ENCODE measurements around the gene FRMPD3.
"Not testable (repeated sequence)": the region's sequence is repeated elsewhere in the genome, so short reads cannot be mapped to it uniquely, and the experiment has no call there.

The FRMPD3 gene

GRCh38 chrX:107448998-107449835 is at the start of gene FRMPD3:
Gene FRMPD3 (plus strand): TSS chrX:107449652. CDS start chrX:107526589, 76,937 bp downstream.
- DNase-seq (ENCODE audit: low spot score): peak; percentile 66

GRCh38 chrX:107420571-107420970 is 28.9 kb upstream of the FRMPD3 start:
- no peak for DNase-seq (ENCODE audit: low spot score)

DNA sequence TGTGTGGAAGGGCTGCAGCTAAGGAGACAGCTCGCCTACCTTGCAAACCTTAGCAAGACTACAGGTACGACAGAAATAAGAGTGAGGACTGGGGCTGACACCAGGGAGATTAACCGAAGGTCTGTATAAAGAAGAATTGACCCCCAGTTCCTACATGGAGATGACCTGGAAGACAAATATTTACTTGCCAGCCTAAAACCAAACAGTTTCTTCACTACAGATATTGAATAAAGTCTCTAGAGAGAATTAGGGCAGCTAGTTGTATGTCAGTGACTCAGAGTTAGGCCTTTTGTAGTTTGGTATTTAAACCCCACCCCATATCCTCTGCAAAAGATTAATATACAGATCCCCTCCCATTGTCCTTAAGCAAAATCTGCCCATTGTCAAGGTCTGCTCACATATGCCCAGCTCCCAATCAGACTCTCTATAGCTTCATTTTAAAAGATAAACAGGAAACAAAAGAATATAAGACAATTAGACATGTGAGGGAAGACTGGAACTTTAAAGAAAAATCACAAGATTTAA is 28.1 kb upstream of the FRMPD3 start:
- no peak for DNase-seq (ENCODE audit: low spot score)

- DNase-seq (ENCODE audit: low spot score): no peak
Observed at GRCh38 chrX:107429090-107429489, 20.4 kb upstream of the FRMPD3 start.

- no peak for DNase-seq (ENCODE audit: low spot score)
Observed at GRCh38 chrX:107440187-107440586, 9.3 kb upstream of the FRMPD3 start.

DNA sequence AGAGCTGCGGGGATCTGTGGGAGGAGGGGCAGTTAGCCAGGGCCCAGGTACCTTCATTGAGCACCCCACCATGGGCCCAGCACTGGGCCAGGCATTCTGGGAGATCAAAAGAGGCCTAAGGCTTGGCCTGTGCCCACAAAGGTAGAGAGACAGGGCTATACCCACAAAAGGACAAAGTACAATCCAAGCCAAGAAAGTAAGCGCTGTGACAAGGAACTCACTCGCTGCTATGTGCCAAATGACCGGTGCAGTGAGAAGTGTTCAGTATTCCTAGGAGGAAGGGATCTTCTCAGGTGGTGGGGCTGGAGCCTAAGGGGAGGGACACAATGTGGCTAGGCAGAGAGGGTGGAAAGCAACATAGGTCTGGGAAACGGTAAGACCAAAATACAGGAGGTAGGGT is 8.8 kb upstream of the FRMPD3 start:
- no peak for DNase-seq (ENCODE audit: low spot score)

- DNase-seq (ENCODE audit: low spot score): no peak
Observed at GRCh38 chrX:107442914-107443527, 6.4 kb upstream of the FRMPD3 start.

DNA sequence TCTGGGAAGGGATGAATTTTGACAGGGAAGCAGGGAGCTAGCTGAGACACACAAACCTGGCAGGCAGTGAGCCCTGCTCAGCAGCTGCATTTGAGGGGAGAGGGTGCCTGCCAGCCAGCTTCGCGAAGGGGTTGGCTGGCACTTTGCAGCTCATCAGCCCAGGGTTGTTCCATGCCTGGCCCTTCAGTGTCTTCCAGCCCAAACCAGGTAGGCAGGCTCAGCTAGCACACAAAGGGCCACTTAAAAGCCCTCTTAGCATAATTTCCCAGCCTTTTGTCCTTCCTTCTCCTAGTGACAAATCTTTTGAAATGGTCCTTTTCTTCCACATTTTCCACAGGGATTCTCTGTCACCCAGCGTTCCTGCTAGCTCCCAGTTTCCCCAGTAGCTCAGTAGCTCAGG is 4.3 kb upstream of the FRMPD3 start:
- DNase-seq (ENCODE audit: low spot score): no peak

GRCh38 chrX:107445631-107446030 is 3.8 kb upstream of the FRMPD3 start:
- no peak for DNase-seq (ENCODE audit: low spot score)

- DNase-seq (ENCODE audit: low spot score): no peak
Observed at GRCh38 chrX:107447642-107448041, 1.8 kb upstream of the FRMPD3 start.

DNA sequence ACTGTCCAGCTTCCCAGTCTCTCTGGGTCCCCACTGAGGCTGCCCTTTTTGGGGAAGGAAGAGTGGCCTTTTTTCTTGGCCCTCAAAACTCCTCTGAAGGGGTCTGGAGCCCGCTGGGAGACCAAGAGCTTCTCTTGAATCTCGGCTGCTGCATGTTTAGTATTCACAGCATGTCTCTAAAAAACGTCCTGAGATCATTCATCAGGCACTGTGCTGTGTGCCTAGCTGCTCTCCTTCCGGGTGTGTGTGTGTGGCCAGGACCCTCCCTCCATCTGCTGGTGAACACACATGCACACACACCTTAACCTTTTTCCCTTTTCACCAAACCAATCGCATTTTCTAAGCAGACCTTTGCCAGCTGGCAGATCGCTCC is 841 bp upstream of the FRMPD3 start:
- DNase-seq (ENCODE audit: low spot score): no peak

DNA sequence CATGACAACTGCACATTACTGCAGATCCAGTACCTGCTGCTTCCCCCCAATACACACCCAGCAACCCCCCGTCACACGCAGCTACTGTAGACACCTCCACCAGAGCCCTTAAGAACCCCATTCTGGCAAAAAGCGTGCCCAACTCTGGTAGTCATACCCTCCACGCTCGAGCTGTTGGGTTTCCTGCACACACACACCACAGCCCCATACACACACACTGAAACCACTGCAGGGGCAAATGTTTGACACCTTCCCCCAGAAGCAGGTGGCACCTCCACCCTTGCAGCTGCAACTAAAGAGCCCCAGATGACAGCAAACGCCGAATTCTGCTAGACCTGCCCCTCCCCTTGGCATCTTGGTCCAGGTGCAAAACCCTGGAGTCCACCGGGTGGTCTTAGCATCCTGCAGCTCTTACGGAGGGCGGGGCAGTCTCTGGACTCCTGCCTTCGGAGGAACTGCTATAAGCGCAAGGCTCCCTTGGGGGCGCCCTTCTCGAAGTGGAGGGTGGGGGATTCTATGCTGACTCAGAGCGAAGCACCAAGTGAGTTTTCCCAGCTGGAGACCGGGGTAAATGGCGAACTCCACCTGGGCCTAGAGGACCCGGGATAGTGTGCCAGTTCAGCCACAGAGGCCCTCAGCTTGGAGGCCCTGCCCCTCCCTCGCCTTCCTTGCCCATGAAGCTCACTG is 1.5 kb downstream of the FRMPD3 start:
- peak; percentile 84 for DNase-seq (ENCODE audit: low spot score)

DNA sequence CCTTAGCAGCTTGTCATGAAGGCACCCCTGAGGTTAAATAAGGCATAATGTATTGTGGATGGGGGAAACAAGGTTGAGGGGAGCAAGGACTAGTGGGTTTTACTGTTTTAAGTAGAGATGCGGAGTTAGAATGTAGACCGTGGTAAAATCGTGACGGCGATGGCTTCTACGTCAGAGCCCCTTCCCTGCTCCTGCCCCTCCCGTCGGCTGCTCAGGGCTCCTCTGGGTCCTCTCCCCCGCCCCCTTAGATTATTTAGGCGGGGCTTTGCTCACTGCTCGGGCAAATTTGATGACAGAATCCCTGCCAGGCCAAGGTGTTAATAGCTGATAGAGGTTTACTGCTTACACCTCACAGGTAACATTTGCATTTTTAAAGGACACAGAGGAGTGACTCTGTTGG is 2.3 kb downstream of the FRMPD3 start:
- no peak for DNase-seq (ENCODE audit: low spot score)

GRCh38 chrX:107452581-107452980 is 3.1 kb downstream of the FRMPD3 start:
- no peak for DNase-seq (ENCODE audit: low spot score)

DNA sequence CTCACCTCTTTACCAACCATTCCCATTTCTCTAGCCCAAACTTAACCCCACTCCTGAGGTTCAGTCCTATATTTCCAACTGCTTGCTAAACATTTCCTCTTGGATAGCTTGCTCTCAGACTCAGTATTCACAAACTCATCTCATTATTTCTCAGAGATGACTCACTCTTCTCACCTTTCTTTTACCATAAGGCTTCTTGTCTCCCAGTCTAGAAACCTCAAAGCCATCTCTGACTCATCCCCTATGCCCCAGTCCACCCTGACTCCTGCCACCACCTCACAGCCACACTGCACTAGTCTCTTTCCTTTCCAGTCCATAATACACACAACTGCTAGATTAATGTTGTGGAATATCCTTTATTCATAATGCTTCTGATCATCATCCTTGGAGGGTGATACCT is 4.8 kb downstream of the FRMPD3 start:
- no peak for DNase-seq (ENCODE audit: low spot score)

DNA sequence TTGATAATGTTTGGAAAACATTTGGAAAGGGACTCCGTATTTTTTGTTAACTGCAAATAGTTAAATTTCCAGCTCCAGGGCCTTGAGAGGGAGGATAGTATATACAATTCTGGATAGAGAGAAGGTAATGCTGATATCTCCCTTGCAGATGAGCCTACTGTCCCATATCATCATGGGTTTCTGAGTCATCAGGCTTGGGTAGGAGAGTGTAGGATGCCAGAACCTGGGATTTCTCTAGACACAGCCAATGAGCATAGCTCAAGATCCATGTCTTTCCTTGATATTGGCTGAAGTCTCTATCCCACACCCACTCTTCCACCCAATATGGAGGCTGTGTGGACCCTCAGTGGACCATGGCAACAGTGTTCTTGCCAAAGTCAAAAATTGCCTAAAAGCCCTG is 7.8 kb downstream of the FRMPD3 start:
- no peak for DNase-seq (ENCODE audit: low spot score)

DNA sequence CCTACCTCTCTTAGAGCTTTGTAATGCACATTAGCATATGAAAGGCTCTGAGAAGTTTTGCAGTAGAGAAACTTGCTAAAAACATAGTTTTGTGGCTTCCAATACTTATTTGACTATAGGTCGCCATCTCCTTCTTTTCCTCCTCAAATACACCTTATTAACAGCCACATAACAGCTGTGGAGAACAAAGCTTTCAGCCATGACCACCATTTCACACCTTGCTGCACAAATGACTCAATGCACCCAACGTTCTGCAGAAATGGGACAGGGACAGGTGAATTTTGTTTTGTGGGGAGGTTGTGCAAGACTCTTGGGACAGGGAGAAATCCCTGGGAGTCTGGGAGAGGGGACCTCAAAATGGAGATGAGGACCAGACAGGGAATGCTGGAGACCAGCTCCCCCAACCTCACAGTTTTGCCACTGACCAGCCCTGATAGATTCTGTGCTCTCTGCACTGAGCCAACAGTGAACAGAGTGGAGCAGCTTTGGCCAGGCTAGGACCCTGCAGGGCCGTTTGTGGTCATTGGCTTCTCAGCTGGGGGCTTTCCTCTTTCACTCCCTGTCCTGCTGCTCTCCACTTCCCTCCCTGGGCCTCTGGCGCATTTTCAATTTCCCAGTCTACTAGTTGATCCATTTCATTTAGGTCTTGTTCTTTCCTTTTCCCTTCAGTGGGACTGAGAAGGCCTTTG is 16.6 kb downstream of the FRMPD3 start:
- DNase-seq (ENCODE audit: low spot score): no peak

DNA sequence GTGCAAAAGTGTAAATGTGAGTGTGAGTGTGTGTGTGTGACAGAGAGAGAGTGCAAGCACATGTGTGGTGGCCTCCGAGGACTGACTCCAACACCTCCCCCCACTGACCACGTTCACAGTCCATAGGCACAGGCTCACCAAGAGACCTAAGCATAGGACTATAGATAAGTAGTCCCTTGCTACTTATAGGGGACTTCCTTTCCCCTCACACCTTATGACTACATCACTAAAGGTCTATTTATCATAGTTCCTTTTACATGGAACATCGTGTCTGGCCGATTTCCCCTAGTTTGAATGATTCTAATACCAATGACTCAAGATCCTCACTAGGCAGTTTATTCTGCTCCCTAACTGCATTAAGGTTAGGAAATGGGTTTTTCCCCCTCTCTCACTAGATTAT is 17.8 kb downstream of the FRMPD3 start:
- no peak for DNase-seq (ENCODE audit: low spot score)

- no peak for DNase-seq (ENCODE audit: low spot score)
Observed at GRCh38 chrX:107470198-107470597, 20.7 kb downstream of the FRMPD3 start.

DNA sequence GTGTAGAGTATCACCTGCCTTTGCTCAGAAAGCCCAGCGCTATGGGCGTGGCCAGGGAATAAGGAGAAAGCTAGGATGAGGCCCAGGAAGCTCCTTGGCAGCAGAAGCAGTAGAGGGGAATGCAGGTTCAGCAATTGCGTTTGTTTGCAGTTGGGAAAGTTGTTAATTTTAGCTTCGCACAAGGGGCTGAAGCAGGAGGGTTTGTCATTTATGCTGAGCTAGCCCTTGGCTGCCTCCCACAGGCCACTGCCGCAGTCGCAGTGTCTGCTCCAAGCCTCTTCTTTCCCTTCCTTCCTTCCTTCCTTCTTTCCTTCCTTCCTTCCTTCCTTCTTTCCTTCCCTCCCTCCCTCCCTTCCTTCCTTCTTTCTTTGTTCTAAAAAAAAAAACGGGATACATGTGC is 21.5 kb downstream of the FRMPD3 start:
- DNase-seq (ENCODE audit: low spot score): no peak

GRCh38 chrX:107471420-107471819 is 22.0 kb downstream of the FRMPD3 start:
- DNase-seq (ENCODE audit: low spot score): not testable (repeated sequence)

GRCh38 chrX:107477406-107477805 is 28.0 kb downstream of the FRMPD3 start:
- no peak for DNase-seq (ENCODE audit: low spot score)

Measured in ecto neural progenitor cell (in vitro differentiated cells).